Loucy (cell line): ENCODE measurements around the gene MCC.

Experiments
- EZH2phosphoT487 ChIP-seq: fragments of 200-600 bp; IDR thresholded peaks from 2 replicates; pipeline ENCODE4 v1.6.1; 2018; ENCODE audit warnings: antibody characterized with exemption, mild to moderate bottlenecking, moderate library complexity, borderline replicate concordance
- TF ChIP-seq, protein P1 (sequence below): fragments of 200-600 bp; sonication (generic); conservative IDR thresholded peaks from 2 replicates; pipeline ENCODE4 v1.5.1; 2014; ENCODE audit warnings: mild to moderate bottlenecking, antibody characterized with exemption, low read length

GRCh38 chr5:113381791-113382190, 106.5 kb downstream of the MCC start:
- TF ChIP-seq, protein P1, sequence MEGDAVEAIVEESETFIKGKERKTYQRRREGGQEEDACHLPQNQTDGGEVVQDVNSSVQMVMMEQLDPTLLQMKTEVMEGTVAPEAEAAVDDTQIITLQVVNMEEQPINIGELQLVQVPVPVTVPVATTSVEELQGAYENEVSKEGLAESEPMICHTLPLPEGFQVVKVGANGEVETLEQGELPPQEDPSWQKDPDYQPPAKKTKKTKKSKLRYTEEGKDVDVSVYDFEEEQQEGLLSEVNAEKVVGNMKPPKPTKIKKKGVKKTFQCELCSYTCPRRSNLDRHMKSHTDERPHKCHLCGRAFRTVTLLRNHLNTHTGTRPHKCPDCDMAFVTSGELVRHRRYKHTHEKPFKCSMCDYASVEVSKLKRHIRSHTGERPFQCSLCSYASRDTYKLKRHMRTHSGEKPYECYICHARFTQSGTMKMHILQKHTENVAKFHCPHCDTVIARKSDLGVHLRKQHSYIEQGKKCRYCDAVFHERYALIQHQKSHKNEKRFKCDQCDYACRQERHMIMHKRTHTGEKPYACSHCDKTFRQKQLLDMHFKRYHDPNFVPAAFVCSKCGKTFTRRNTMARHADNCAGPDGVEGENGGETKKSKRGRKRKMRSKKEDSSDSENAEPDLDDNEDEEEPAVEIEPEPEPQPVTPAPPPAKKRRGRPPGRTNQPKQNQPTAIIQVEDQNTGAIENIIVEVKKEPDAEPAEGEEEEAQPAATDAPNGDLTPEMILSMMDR = no peak
- TF ChIP-seq EZH2phosphoT487 = no peak
